ENCODE measurements around the gene GPA33. TPM values are rescaled to one million over a fixed set of nuclear protein-coding genes. Genes with fewer than 3 reads are reported as not detected.

Gene GPA33
- total RNA-seq, 2 donors from 2014 or later, result 0.26 to 0.58 TPM

DNA sequence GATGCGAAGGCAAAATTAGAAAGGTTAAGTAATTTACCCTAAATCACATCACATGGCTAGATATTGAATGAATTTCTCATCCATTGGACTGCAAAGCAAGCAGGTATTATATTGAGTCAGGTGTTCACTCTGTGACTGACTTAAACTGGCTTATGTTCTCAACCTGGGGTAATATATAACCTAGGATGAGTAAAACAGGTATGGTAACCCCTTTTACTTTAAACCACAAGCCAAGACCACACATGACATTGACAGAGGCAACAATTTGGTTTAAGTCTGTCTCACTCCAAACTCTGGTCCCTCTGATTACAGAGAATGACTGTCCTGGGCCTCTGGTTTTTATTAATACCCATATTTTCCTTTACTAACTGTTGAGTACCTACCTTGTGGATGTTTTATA lies 67.8 kb downstream of the GPA33 start:
- no peaks in the 10 kb centered on the region for H3K4me1 Mint-ChIP-seq
- H3K27me3 Mint-ChIP-seq, result peaks cover 30% of the 10 kb centered on the region
- no peak overlapping the region for H3K4me3 Mint-ChIP-seq
- no peak overlapping the region for H3K27ac Mint-ChIP-seq
- no peaks in the 10 kb centered on the region for H3K36me3 Mint-ChIP-seq (ENCODE audit: low read depth)
- H3K9me3 Mint-ChIP-seq, result no peaks in the 10 kb centered on the region
- ATAC-seq (replicated peaks), result no peak

DNA sequence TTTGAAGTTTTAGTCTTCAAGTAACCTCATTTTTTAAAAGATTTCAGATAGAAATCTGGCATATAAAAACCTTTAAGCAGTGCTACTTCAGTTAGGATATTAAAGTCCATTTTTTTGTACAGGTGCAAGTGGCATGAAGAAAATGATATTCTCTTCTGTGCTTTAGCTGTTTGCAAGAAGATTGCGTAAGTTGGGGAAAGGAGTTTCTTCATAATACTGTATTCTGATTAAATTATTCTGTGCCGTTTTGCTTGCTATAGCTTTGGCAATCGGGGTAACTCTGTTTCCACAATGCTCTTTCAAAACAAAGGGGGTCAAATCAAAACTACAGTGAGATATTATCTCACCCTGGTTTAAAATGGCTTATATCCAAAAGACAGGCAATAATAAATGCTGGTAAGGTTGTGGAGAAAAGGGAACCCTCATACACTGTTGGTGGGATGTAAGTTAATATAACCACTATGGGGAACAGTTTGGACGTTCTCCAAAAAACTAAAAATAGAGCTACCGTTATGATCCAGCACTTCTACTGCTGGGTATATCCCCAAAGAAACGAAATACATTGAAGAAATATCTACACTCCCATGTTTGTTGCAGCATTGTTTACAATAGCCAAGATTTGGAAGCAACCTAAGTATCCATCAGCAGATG lies 74.0 kb downstream of the GPA33 start:
- Mint-ChIP-seq H3K36me3 (ENCODE audit: low read depth) (no peaks in the 10 kb centered on the region), H3K27ac (no peak overlapping the region), H3K4me3 (no peak overlapping the region), H3K4me1 (no peaks in the 10 kb centered on the region), H3K27me3 (peaks cover 29% of the 10 kb centered on the region), H3K9me3 (no peaks in the 10 kb centered on the region)
- ATAC-seq (replicated peaks), result no peak

DNA sequence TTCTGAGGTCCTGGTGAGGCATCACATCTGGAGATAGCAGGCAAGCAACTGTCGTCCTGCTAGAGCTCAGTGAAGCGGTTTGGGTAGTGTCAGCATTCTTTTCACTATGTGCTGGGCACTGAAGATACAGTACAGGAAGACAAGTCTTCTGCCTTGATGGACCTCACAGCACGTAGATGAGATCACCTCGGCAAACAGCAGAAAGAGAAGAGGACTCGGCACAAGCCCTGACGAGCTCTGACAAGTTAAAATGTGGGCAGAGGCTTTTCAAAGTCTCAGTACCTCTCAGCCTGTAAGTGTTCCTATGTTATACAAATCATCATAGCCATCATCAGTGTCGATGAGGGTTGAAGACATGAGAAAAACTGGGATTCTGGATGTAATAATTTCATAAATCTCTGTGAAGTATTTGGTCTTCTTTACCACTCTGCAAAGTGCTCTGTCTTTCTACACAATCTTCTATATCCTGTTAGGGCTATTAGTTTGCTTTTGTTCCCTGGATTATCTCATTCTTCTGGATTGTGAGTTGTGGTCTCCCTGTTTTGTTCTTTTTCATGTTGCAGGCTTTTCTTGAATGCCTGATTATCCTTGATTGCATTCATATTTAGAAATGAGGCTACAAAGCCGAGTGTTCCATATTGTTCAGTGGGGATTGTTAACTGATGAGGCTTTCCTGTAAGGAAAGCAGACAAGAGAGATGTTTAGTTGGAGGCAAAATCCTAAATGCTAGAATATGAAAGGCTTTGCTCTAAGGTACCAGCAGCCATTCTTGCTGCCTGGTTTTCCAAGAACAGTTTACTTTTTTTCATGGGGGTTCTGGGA lies 76.9 kb downstream of the GPA33 start:
- Mint-ChIP-seq H3K9me3 (no peaks in the 10 kb centered on the region), H3K27ac (no peak overlapping the region), H3K27me3 (peaks cover 33% of the 10 kb centered on the region), H3K36me3 (ENCODE audit: low read depth) (no peaks in the 10 kb centered on the region), H3K4me3 (no peak overlapping the region), H3K4me1 (no peaks in the 10 kb centered on the region)
- no peak for ATAC-seq (replicated peaks)

DNA sequence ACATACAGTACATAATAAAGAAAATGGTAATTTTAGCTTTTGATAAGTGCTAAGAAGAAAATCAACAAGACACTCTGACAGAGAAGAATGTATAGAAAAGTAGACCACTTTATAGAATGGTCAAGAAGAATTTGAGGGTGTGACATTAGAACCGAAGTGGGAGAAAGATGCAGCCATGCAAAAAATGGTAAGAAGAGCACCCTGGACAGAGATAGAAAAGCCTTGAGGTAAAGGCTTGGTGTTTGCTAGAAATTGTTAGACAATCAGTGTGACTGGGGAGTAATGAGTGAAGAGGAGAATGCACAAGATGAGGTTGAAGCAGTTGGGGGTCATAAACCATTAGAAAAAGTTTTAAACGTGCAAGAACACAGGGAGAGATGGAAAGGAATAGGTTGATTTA lies 77.6 kb downstream of the GPA33 start:
- Mint-ChIP-seq H3K9me3 (no peaks in the 10 kb centered on the region), H3K4me1 (no peaks in the 10 kb centered on the region), H3K4me3 (no peak overlapping the region), H3K27ac (no peak overlapping the region), H3K36me3 (ENCODE audit: low read depth) (no peaks in the 10 kb centered on the region), H3K27me3 (peaks cover 33% of the 10 kb centered on the region)
- no peak for ATAC-seq (replicated peaks)

DNA sequence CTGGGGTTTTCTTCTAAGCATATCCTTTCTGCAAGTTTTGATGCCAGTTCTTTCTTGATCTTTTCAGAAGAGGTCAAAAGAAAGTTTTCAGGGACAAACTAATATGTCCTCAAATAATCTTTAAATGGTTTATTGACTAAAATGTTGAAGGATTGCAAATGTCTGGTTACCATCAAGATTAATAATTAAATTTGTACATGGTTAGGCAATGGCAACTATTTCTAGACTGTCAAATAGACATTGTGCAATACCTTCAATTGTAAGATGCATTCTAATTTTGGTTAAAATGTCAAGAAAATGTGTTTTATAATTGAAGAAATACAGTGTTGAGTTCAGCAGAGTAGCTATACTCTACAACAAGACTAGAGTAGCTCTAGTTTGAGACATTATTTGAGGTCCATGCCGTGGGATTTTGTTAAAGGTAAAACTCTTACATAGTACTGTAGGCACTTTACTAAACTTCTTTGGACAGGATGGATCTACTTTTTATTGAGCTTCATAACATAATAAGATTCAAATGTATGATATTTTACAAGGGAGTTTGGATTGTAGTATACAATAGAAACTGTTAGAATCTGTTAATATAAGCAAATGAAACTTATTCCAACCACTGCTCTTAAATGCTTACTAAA lies 78.5 kb downstream of the GPA33 start:
- Mint-ChIP-seq H3K36me3 (ENCODE audit: low read depth) (no peaks in the 10 kb centered on the region), H3K27me3 (peaks cover 35% of the 10 kb centered on the region), H3K4me1 (no peaks in the 10 kb centered on the region), H3K27ac (no peak overlapping the region), H3K9me3 (no peaks in the 10 kb centered on the region), H3K4me3 (no peak overlapping the region)
- no peak for ATAC-seq (replicated peaks)

DNA sequence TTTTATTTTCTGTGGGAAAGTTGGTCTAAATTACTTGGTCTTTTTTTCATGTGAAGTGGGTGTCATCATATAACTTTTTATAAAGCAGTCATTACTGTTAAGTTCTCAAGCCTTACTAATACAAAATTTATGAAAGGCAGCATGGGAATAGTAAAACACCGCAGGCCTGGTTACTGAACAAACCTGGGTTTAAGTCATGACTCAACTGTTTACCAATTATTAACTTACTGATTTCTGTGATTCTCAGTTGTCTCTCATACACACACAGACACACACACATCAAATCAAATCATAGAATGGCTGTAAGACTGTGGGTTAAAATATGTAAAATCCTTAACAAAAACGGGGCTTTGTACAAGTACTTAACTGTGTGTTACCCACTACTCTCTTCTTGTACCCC lies 86.5 kb downstream of the GPA33 start:
- Mint-ChIP-seq H3K27ac (no peak overlapping the region), H3K27me3 (peaks cover 8% of the 10 kb centered on the region), H3K36me3 (ENCODE audit: low read depth) (no peaks in the 10 kb centered on the region), H3K9me3 (peaks cover 4% of the 10 kb centered on the region), H3K4me1 (no peaks in the 10 kb centered on the region), H3K4me3 (no peak overlapping the region)
- no peak for ATAC-seq (replicated peaks)

Other genes starting within 250 kb of the GPA33 start
- 10 to 100 TPM; 10.5 to 11.1 TPM for gene TADA1, start 214.1 kb downstream of the GPA33 start, total RNA-seq
- gene ILDR2, start 114.8 kb downstream of the GPA33 start, total RNA-seq, result 1 to 10 TPM; 5.0 to 5.8 TPM
- gene MAEL, start 101.1 kb downstream of the GPA33 start, total RNA-seq, result not detected
- gene STYXL2, start 3.7 kb upstream of the GPA33 start, total RNA-seq, result not detected
- 10 to 100 TPM; 20.6 to 28.0 TPM for gene POU2F1, start 130.5 kb upstream of the GPA33 start, total RNA-seq